Measurements from ENCODE around the gene SULF2.

DNA sequence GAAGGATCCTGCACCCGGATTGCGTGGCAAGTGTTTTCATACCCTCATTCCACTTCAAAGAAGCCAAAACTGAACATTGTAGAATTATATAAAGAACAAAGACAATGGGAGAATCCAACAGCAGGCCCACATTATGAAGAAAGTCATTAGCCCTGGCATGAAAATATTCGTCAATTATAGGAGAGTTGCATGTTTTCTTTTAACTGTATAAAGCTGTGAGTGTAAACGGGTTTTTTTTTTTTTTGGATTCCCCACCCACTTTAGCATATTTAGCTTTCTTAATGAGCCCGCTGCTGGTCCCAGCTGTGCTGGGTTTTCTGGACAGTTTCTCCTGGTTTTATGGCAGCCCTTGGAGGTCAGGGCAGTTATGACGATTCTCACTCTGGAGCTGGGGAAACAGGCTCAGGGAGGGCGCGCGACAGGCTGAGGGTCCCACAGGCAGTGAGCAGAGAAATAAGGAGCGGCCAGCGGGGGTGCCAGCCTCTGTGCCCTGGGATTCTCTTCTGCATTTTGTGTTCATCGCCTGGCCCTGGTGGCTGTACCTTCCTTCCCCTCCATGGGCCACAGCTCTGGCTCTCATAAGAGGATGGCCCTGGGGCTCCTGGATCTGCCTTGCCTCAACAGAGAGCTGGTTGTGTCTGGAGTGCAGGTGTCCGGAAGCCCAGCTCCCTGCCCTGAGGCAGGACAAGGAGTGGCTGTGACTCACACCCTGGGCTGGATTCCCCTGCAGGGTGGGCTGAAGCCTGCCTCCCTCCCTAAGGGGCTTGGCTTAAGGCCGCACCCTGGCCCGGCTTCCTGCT is 24.1 kb upstream of the SULF2 start:
- TF ChIP-seq CTCF (conservative IDR thresholded peaks at IDR 0.05; ENCODE audit: low read length) (no peak), EZH2phosphoT487 (IDR thresholded peaks at IDR 0.05; ENCODE audit: borderline replicate concordance) (no peak)
